PC-9 (cell line): ENCODE data around the gene SETBP1.

Source experiments
- CTCF ChIP-seq: fragments of 200-600 bp; sonication (generic); conservative IDR thresholded peaks from 2 replicates; pipeline ENCODE4 v1.6.1; 2017; ENCODE audit warnings: mixed run types, antibody characterized with exemption, mild to moderate bottlenecking, moderate library complexity
- EZH2 ChIP-seq: fragments of 200-600 bp; sonication (generic); IDR thresholded peaks from 2 replicates; pipeline ENCODE4 v1.8.0; 2017; ENCODE audit warnings: antibody characterized with exemption, low read depth

DNA sequence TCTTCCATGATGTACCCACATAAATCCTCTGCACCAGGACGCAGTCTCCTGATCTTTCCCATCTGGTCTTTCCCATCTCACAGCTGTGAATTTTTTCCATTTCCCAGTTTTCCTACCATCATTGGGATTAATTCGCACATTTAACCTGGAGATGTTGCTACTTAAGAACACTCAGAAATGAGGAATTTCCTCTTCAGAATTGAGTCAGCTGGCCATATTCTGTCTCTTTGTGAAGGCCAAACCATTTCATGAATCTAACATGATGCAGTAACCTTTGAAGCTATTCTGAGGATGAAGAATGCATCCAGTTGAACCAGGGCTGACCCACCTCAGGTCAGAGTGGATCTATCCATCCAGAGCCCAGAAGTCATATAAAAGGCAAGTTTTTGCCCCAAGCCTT is 326.8 kb downstream of the SETBP1 start:
- TF ChIP-seq CTCF, result no peak
- no peak for TF ChIP-seq EZH2
